GM13976 (cell line): Measurements from ENCODE around the gene IFIT1.

Source experiments
- DNase-seq: peaks from one replicate; pipeline ENCODE4 v3.0.0; 2012; ENCODE audit warnings: low spot score
- in situ Hi-C: fragments of 300-500 bp; cut with MboI; formaldehyde crosslinking; loops from one replicate; pipeline ENCODE4 v1.12.0; 2022; ENCODE audit warnings: low sequenced_read_pairs, mixed read lengths, inconsistent platforms; ENCODE audit not compliant: unreplicated experiment
- TF ChIP-seq, protein P1 (sequence below): IDR thresholded peaks from 2 replicates; pipeline ENCODE4 v1.5.1; 2012; ENCODE audit warnings: borderline replicate concordance, mild to moderate bottlenecking; ENCODE audit not compliant: insufficient read depth; ENCODE audit errors: extremely low read depth, missing control alignments, control extremely low read depth

Gene IFIT1, protein sequence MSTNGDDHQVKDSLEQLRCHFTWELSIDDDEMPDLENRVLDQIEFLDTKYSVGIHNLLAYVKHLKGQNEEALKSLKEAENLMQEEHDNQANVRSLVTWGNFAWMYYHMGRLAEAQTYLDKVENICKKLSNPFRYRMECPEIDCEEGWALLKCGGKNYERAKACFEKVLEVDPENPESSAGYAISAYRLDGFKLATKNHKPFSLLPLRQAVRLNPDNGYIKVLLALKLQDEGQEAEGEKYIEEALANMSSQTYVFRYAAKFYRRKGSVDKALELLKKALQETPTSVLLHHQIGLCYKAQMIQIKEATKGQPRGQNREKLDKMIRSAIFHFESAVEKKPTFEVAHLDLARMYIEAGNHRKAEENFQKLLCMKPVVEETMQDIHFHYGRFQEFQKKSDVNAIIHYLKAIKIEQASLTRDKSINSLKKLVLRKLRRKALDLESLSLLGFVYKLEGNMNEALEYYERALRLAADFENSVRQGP

DNA sequence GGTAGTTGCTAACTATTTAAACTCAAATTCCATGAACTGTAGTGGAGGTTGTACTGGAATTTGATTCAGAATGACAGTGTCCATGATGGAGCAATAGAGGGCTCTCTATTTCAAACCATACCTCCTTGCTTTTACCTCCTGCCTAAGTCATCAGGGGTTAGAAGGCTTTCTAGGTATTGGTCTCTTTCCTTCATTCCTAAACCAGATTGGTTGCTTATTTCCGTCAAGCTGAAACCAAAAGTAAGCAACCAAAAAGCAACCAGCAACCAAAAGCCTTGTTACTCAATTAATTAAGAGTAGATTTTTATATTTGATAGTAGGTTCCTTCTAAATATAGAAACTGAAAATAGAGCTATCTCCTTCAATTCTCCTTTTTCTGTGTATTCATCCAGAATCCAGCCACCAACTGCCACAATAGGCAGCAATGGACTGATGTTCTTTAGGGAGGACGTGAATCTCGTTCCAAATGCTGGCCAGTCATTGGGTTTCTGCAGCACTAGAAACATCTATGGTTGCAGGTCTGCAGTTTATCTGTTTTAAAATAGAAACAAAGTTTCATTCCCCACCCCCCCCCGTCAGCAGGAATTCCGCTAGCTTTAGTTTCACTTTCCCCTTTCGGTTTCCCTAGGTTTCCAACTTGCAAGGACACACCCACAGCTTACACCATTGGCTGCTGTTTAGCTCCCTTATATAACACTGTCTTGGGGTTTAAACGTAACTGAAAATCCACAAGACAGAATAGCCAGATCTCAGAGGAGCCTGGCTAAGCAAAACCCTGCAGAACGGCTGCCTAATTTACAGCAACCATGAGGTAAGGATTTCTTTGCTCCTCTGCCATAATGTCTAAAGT lies at the start of gene IFIT1:
Gene IFIT1 (plus strand): TSS at position 717 of the 850 bp plus-strand sequence. CDS start 90 bp downstream, at position 807.
- TF ChIP-seq, protein P1, sequence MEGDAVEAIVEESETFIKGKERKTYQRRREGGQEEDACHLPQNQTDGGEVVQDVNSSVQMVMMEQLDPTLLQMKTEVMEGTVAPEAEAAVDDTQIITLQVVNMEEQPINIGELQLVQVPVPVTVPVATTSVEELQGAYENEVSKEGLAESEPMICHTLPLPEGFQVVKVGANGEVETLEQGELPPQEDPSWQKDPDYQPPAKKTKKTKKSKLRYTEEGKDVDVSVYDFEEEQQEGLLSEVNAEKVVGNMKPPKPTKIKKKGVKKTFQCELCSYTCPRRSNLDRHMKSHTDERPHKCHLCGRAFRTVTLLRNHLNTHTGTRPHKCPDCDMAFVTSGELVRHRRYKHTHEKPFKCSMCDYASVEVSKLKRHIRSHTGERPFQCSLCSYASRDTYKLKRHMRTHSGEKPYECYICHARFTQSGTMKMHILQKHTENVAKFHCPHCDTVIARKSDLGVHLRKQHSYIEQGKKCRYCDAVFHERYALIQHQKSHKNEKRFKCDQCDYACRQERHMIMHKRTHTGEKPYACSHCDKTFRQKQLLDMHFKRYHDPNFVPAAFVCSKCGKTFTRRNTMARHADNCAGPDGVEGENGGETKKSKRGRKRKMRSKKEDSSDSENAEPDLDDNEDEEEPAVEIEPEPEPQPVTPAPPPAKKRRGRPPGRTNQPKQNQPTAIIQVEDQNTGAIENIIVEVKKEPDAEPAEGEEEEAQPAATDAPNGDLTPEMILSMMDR = no peak
- DNase-seq = peak; percentile 53
- in situ Hi-C loops = no loop called here

DNA sequence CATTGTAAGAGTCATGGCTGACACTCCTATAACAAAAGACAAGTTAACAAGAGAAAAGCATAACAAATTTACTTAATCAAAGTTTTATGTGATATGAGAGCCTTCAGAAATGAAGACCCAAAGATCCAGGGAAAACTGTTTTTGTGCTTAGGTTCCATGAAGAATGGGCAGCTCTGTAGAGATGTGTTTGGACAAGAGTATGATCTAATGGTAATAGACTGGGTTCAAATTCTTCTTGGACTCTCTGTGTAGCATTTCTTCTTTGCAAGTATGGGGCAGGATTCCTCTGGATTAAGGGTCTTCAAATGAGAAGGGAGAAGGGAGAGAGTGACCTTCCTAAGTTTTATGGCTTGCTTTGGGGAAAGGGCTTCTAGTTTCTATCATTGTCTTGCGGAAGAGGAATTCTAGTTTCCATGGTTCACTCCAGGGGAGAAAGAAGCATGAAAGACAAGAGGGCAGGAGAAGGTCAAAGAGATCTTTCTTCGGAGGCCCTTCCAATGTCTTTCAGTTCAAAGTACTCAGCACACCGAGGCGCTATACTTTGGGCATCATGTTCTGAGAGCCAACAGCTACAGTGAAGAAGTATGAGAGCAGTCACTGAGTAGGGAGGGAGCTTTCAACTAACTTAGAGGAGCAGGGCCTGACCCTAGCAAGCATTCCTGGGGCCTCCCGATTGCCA lies 49.2 kb upstream of the IFIT1 start:
- no peak for DNase-seq
- TF ChIP-seq, protein P1 = no peak
- in situ Hi-C loops = no loop called here

DNA sequence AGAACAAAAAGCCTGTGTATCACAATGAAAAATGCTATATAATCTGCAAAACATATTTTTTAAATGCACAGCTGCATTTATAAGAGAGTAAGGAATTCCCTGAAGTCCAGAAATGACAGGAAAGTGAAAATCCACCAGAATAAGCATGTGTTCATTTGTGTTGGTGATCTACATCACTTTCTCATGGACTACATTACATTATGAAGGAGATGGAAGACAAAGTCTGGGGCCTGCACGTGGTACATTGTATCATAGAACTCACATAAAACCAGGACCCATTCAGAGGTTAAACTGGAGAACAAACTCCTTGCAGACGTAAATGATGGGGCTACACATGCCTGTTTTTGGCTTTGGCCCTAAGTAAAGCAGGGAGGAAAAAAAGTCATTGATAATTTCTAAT lies 48.3 kb upstream of the IFIT1 start:
- in situ Hi-C loops = no loop called here

DNA sequence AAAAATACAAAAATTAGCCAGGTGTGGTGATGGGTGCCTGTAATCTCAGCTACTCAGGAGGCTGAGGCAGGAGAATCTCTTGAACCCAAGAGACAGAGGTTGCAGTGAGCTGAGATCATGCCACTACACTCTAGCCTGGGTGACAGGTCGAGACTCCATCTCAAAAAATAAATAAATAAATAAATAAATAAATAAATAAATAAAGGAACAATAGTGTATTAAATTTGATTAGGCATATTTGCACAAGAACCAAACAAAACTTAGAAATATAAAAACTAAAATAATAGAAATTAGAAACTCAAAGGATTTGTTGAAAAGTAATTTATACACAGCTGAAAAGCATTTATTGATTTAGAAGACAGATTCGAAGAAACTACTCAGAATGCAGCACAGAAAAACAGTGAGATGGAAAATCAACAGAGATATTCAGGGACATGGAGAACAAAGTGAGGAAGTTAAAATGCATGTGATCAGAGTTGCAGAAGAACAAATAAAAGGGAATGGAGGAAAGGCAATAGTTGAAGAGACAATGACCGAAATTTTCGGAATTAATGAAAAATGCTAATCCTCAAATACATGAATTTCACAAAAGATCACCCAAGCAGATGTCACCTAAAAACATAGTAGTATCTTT lies 46.9 kb upstream of the IFIT1 start:
- in situ Hi-C loops = no loop called here
- TF ChIP-seq, protein P1 = no peak
- no peak for DNase-seq

More for the DNA sequence above, 48.3 kb upstream of the IFIT1 start:
- TF ChIP-seq, protein P1 = no peak
- DNase-seq = no peak

DNA sequence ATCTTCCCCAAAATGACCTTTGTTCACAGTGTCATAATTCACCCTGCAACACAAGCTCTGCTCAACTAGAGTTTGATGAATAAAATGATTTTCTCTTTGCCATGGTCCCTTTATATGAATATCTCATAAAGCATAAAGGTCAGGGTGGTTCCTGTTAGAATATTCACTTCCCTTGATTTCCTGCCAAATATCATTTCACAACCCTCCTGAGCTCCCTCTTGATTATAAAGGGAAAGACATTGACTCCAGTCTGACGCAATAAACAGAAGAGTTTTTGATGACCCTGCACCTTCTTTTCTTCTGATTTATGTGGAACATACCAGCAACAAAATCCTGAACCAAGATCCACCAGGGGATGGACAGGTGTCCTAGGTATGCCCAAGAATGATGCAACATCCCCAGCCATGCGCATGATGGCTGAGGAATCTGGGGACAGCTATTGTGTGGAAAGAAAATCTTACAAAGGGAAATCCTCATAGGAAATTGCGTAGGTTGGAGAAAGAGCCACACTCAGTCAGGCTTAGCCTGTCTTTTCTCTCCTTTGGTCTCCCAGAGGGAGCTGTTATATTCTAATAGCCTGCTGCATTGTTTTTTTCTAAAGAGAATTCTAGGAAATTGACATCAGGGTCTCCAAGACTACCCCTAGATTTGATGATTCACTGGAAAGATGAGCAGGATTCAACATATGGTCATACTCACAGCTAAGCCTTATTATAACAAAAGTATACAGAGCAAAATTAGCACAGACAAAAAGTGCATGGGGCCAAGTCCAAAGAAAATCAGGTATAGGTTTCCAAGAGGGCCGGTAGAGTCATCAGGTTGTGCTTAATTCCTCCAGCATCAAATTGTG lies 45.8 kb upstream of the IFIT1 start:
- no peak for DNase-seq
- in situ Hi-C loops = no loop called here
- TF ChIP-seq, protein P1 = no peak
